ENCODE measurements around the gene CSNK1G2.

CSNK1G2 gene

DNA sequence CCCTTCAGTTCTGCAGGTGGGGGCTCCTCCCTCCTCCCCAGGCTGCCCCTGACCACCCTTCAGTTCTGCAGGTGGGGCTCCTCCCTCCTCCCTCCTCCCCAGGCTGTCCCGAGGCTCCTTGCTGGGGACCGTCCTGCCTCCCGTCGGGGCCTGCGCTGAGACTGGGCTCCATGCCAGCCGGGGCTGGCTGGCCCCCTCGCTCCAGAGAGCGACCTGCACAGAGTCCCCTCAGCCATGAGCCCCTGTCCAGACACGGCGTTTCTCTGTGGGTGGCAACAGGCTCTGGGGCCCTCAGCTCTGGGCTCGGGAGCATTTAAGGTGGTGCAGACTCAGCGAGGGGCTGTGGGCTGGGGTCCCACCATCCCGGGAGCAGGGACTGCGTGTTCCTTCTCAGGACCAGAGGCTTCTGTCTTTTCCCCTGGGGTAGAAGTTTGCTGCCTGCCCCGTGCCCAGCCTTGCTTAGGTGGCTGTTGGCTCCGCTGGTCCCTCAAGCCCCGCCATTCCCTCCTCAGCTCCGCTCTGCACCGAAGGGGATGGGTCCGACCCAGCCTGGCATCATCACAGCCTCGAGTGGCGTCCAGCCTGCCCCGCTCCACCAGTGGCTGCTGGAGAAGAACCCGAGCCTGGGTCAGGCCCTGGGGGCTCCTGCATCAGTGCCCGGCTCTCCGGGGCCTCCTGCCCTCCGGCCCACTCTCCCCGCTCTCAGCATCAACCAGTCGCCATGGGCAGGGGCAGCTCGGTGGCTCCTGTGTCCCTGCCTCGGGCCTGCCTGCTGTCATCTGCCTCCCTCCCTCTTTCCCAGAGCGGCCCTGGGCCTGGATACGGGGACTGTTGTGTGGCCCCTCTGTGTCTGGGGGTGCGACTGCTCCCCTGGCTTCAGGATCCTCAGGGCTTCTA lies 27.6 kb downstream of the CSNK1G2 start:
- H3K4me3 ChIP-seq (ENCODE audit: low read length) = no peak overlapping the region
- H3K36me3 ChIP-seq (ENCODE audit: control insufficient read depth, insufficient read depth, low read length) = no peaks in the 10 kb centered on the region
- H3K27ac ChIP-seq (ENCODE audit: low read depth, low read length) = no peak overlapping the region
- H3K27me3 ChIP-seq (ENCODE audit: control insufficient read depth, insufficient read depth, low read length) = no peaks in the 10 kb centered on the region
- H3K4me1 ChIP-seq (ENCODE audit: control insufficient read depth, insufficient read depth, low read length) = no peaks in the 10 kb centered on the region
- H3K9ac ChIP-seq (ENCODE audit: low read length) = no peak overlapping the region

DNA sequence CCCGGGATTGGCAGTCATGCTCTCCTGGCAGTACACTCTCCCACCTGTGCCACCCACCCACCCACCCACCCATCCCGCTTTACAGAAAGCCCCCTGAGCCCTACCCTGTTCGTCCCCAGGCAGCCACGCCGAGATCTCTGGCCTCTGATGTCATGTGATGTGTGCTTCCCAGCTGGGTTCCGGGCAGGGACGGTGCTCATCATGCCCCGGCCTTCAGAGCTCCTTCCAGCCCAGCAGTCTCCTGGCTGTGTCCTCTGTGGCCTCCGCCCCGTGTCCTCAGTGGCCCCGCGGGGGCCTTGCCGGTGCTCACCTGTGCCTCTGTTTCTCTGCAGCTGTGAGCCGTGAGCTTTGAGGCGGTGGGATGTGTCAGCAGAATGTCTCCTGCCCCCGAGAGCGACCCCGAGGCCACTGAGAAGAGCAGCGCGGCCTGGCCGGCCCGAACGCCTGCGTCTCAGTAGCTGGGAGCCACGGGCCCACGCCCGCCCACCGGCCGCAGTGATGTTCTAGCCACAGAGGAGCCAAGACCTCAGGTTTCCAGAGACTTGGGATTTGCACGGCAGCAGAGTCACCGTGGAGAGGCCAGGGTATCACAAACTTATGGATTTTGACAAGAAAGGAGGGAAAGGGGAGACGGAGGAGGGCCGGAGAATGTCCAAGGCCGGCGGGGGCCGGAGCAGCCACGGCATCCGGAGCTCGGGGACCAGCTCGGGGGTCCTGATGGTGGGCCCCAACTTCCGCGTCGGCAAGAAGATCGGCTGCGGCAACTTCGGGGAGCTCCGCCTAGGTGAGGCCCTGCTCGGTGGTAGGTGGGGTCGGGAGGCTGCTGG lies 28.4 kb downstream of the CSNK1G2 start:
- no peak overlapping the region for H3K9ac ChIP-seq (ENCODE audit: low read length)
- H3K4me1 ChIP-seq (ENCODE audit: control insufficient read depth, insufficient read depth, low read length) = no peaks in the 10 kb centered on the region
- no peaks in the 10 kb centered on the region for H3K36me3 ChIP-seq (ENCODE audit: control insufficient read depth, insufficient read depth, low read length)
- H3K27ac ChIP-seq (ENCODE audit: low read depth, low read length) = no peak overlapping the region
- no peak overlapping the region for H3K4me3 ChIP-seq (ENCODE audit: low read length)
- no peaks in the 10 kb centered on the region for H3K27me3 ChIP-seq (ENCODE audit: control insufficient read depth, insufficient read depth, low read length)

DNA sequence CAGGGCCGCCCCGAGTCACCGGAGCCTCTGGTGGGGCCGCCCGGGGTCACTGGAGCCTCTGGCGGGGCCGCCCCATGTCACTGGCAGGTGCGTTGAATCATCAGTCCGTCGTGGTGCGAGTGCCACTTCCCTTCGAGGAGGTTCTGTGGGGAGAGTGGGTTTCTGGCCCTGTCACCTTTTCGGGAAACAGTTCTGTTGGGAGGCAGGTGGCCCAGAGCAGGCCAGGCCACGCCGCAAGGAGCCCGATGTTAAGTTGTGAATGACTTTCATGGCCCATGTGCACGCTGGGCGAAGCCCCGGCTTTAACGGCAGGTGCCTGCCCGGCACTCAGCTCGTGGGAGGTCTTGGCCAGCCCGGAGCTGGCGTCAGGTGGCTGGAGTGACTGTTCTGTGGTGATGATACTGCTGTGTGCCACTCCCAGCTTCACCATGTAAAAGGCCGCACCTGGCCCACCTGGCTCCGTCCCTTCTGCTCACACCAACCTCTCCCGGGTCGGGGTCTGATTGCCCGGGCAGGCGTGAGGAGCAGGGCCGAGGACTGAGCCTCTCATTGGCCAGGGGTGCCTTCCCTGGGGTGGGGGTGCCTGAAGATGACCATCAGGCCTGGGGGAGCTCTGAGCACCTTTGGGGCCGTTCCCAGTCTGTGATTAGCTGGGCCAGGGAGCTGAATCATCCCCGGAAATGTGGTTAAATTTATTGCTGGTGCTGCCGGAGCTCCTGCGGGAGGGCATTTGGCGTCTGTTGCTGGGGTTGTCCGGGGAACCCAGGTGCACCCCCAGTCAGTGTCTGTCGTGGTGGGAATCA lies 29.2 kb downstream of the CSNK1G2 start:
- H3K4me1 ChIP-seq (ENCODE audit: control insufficient read depth, insufficient read depth, low read length) = no peaks in the 10 kb centered on the region
- peaks cover 2% of the 10 kb centered on the region for H3K36me3 ChIP-seq (ENCODE audit: control insufficient read depth, insufficient read depth, low read length)
- H3K9ac ChIP-seq (ENCODE audit: low read length) = no peak overlapping the region
- no peaks in the 10 kb centered on the region for H3K27me3 ChIP-seq (ENCODE audit: control insufficient read depth, insufficient read depth, low read length)
- H3K4me3 ChIP-seq (ENCODE audit: low read length) = no peak overlapping the region
- no peak overlapping the region for H3K27ac ChIP-seq (ENCODE audit: low read depth, low read length)

DNA sequence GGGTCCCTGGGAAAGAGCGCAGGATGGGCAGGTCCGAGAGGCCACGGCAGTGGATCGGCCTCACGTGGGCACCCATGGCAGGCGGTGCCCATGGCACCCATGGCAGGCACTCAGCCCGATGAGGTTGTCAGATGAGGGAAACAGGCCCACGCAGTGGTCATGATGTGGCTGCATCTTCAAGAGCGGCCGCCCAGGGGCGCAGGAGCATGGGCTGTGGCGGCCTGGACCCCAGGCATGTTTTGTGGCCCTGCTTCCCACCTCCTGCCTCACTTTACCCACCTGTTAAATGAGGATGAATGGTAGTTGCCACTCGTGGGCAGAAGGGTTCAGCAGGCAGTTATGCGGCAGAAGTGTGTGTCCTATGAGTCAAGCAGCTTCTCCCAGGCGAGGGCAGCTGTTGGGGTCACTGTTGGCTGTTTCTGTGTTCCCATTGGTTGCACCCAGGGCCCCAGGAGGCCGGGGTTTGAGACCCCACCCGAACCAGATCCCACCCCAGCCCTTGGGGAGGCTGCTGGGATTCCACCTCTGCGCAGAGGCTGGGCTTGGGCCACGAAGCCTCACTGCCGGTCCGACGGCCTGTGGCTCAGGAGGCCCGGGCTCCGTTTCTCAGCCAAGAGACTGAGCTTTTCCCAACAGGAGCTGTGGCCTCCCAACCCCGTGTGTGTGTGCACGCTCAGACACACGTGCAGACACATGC lies 30.0 kb downstream of the CSNK1G2 start:
- no peaks in the 10 kb centered on the region for H3K4me1 ChIP-seq (ENCODE audit: control insufficient read depth, insufficient read depth, low read length)
- no peaks in the 10 kb centered on the region for H3K27me3 ChIP-seq (ENCODE audit: control insufficient read depth, insufficient read depth, low read length)
- peaks cover 5% of the 10 kb centered on the region for H3K36me3 ChIP-seq (ENCODE audit: control insufficient read depth, insufficient read depth, low read length)
- no peak overlapping the region for H3K4me3 ChIP-seq (ENCODE audit: low read length)
- H3K27ac ChIP-seq (ENCODE audit: low read depth, low read length) = no peak overlapping the region
- no peak overlapping the region for H3K9ac ChIP-seq (ENCODE audit: low read length)

DNA sequence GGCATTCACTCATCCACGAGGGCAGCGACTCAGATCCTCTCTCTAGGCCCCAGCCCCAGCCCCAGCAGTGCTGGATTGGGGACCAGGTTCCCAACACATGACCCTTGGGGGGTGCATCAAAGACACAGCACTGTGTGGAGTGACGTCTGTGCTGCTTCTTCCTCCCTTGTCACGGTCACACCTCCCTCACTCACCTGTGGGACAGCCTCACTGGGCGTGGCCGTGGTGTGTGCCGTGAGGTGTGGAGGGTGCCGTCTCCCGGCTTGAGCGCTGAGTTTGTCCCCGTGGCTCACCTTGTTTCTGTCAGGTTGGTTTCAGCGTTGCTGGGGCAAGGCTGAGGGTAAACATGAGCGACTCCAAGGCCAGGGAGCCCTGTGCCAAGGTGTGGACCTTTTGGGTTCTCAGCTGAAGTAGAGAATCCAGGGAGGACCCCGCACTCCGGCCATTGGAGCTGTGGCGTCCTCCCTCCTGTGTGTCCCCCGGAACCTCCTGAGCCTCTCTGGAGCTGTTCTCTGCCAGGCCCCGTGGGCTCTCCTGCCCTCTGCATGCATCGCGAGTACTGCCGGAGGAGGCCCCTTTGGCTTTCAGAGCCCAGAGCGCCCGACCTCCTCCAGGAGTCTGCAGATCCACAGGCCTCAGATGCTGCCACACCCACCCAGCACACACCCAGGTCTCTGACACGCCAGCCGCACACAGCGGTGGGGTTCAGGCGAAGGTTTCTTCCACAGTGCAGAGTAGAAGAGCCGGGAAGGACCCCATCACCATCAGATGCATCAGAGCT lies 33.6 kb downstream of the CSNK1G2 start:
- H3K36me3 ChIP-seq (ENCODE audit: control insufficient read depth, insufficient read depth, low read length) = peaks cover 5% of the 10 kb centered on the region

DNA sequence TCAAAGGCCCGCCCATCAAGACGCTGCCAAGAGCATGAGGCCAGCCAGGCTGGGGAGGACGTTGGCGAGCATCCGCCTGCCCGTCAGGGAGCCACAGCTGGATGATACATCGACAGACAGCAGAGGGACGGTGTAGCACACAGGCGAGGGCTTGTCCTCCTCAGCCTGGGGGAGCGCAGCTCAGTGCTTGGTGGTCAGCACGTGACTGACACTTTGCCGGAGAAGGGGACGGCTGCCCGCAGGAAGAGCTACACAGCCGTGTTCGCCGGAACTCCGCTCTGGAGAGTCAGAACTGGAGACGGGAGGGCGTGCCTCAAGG lies 34.1 kb downstream of the CSNK1G2 start:
- H3K9ac ChIP-seq (ENCODE audit: low read length) = no peak overlapping the region
- H3K4me1 ChIP-seq (ENCODE audit: control insufficient read depth, insufficient read depth, low read length) = no peaks in the 10 kb centered on the region
- no peak overlapping the region for H3K4me3 ChIP-seq (ENCODE audit: low read length)
- H3K27ac ChIP-seq (ENCODE audit: low read depth, low read length) = no peak overlapping the region
- H3K36me3 ChIP-seq (ENCODE audit: control insufficient read depth, insufficient read depth, low read length) = peaks cover 7% of the 10 kb centered on the region
- H3K27me3 ChIP-seq (ENCODE audit: control insufficient read depth, insufficient read depth, low read length) = no peaks in the 10 kb centered on the region

More for the DNA sequence above, 33.6 kb downstream of the CSNK1G2 start:
- no peak overlapping the region for H3K9ac ChIP-seq (ENCODE audit: low read length)
- no peak overlapping the region for H3K4me3 ChIP-seq (ENCODE audit: low read length)
- no peak overlapping the region for H3K27ac ChIP-seq (ENCODE audit: low read depth, low read length)
- H3K27me3 ChIP-seq (ENCODE audit: control insufficient read depth, insufficient read depth, low read length) = no peaks in the 10 kb centered on the region
- H3K4me1 ChIP-seq (ENCODE audit: control insufficient read depth, insufficient read depth, low read length) = no peaks in the 10 kb centered on the region

DNA sequence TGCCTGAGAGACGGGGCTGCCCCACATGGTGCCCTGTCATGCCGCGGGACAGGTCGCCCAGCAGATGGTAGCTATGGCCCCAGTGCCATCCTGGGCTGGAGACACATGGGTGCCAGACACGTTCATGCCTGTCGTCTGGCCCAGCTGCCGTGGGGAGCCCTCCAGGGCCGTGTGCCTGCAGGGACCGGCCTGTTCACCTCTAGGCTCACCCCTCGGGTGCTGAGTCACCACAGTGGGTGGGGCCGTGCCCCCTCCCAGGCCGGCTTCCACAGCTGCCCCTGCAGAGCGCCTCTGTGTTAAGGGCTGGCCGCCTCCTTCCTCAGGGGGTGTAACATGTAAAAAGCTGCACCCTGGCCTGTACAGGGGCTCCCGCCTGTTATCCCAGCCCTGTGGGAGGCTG lies 36.1 kb downstream of the CSNK1G2 start:
- no peak overlapping the region for H3K4me3 ChIP-seq (ENCODE audit: low read length)
- H3K27me3 ChIP-seq (ENCODE audit: control insufficient read depth, insufficient read depth, low read length) = no peaks in the 10 kb centered on the region
- no peak overlapping the region for H3K27ac ChIP-seq (ENCODE audit: low read depth, low read length)
- no peaks in the 10 kb centered on the region for H3K4me1 ChIP-seq (ENCODE audit: control insufficient read depth, insufficient read depth, low read length)
- peaks cover 14% of the 10 kb centered on the region for H3K36me3 ChIP-seq (ENCODE audit: control insufficient read depth, insufficient read depth, low read length)
- H3K9ac ChIP-seq (ENCODE audit: low read length) = no peak overlapping the region

DNA sequence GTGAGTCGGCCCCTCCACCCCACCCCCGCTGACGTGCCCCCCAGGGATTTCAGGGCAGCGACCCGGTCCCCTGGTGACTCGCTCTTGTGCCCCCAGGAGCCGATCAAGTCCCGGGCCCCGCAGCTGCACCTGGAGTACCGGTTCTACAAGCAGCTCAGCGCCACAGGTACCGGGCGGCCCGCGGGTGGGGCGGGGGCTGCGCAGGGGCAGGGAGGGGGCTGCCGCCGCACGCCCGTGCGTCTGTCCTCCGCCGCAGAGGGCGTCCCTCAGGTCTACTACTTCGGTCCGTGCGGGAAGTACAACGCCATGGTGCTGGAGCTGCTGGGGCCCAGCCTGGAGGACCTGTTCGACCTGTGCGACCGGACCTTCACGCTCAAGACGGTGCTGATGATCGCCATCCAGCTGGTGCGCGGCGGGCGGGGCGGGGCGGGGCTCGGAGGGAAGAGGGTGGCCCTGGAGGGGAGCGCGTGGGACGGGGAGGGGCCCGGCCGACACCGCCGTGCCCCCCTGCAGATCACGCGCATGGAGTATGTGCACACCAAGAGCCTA lies 37.4 kb downstream of the CSNK1G2 start:
- no peaks in the 10 kb centered on the region for H3K4me1 ChIP-seq (ENCODE audit: control insufficient read depth, insufficient read depth, low read length)
- H3K36me3 ChIP-seq (ENCODE audit: control insufficient read depth, insufficient read depth, low read length) = peaks cover 14% of the 10 kb centered on the region
- H3K4me3 ChIP-seq (ENCODE audit: low read length) = no peak overlapping the region
- H3K9ac ChIP-seq (ENCODE audit: low read length) = no peak overlapping the region
- H3K27me3 ChIP-seq (ENCODE audit: control insufficient read depth, insufficient read depth, low read length) = no peaks in the 10 kb centered on the region
- no peak overlapping the region for H3K27ac ChIP-seq (ENCODE audit: low read depth, low read length)

DNA sequence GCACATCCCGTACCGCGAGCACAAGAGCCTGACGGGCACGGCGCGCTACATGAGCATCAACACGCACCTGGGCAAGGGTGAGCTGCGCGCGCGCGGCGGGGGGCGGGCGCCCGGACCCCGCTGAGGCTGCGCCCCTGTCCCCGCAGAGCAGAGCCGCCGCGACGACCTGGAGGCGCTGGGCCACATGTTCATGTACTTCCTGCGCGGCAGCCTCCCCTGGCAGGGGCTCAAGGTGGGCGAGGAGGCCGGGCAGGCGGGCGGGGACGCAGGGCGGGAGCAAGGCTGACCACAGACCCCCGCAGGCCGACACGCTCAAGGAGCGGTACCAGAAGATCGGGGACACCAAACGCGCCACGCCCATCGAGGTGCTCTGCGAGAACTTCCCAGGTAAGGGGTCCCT lies 38.0 kb downstream of the CSNK1G2 start:
- no peak overlapping the region for H3K4me3 ChIP-seq (ENCODE audit: low read length)
- peaks cover 14% of the 10 kb centered on the region for H3K36me3 ChIP-seq (ENCODE audit: control insufficient read depth, insufficient read depth, low read length)
- H3K9ac ChIP-seq (ENCODE audit: low read length) = no peak overlapping the region
- H3K27me3 ChIP-seq (ENCODE audit: control insufficient read depth, insufficient read depth, low read length) = no peaks in the 10 kb centered on the region
- no peak overlapping the region for H3K27ac ChIP-seq (ENCODE audit: low read depth, low read length)
- H3K4me1 ChIP-seq (ENCODE audit: control insufficient read depth, insufficient read depth, low read length) = no peaks in the 10 kb centered on the region

DNA sequence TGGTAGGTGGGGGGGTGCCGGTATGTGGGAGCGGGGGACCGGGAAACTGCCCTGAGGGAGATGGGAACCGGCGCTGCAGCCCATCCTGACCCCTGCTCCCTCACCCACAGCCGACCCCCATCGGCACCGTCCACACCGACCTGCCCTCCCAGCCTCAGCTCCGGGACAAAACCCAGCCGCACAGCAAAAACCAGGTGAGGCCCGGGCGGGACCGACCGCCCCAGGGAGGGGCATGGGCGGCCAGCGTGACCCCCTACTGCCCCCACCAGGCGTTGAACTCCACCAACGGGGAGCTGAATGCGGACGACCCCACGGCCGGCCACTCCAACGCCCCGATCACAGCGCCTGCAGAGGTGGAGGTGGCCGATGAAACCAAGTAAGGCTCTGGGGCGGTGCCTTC lies 38.7 kb downstream of the CSNK1G2 start:
- peaks cover 14% of the 10 kb centered on the region for H3K36me3 ChIP-seq (ENCODE audit: control insufficient read depth, insufficient read depth, low read length)
- H3K27ac ChIP-seq (ENCODE audit: low read depth, low read length) = no peak overlapping the region
- no peak overlapping the region for H3K4me3 ChIP-seq (ENCODE audit: low read length)
- H3K27me3 ChIP-seq (ENCODE audit: control insufficient read depth, insufficient read depth, low read length) = no peaks in the 10 kb centered on the region
- no peak overlapping the region for H3K9ac ChIP-seq (ENCODE audit: low read length)
- no peaks in the 10 kb centered on the region for H3K4me1 ChIP-seq (ENCODE audit: control insufficient read depth, insufficient read depth, low read length)

DNA sequence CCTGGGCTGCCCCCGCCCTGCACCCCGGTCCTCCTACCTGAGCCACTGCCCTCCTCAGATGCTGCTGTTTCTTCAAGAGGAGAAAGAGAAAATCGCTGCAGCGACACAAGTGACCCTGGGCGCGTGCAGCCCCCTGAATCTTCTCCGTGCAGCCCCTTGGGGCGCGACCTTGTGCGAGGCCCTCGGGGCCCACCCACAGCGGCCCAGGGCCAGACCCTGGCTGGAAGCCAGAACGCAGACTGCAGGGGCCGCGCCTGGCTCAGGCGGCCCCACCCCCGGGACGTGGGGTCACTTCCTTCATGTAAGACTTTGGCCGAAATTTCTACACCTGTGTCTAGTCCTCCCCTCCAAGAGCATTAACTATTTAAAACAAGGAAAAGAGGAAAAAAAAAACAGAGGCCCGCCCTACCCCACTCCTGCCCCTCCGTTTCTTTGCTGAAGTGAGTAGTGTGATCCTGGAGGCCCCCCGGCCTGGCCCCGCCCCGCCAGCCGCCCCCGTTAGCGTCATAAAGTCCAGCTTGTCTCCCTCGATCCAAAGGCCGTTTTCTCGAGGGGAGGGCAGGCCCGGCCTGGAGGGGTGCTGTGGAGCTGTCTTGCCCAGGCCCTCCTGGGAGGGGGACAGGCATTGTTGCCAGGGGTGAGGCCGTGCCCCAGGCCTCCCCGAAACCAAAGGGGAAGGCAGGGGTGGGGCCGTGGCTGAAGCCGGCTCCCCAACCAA lies 39.3 kb downstream of the CSNK1G2 start:
- Histone ChIP-seq H3K4me3 (ENCODE audit: low read length) (no peak overlapping the region), H3K27me3 (ENCODE audit: control insufficient read depth, insufficient read depth, low read length) (no peaks in the 10 kb centered on the region), H3K36me3 (ENCODE audit: control insufficient read depth, insufficient read depth, low read length) (peaks cover 14% of the 10 kb centered on the region), H3K27ac (ENCODE audit: low read depth, low read length) (no peak overlapping the region), H3K4me1 (ENCODE audit: control insufficient read depth, insufficient read depth, low read length) (no peaks in the 10 kb centered on the region), H3K9ac (ENCODE audit: low read length) (no peak overlapping the region)

All from rectal smooth muscle tissue (tissue), 1 donor.